KG1 (cell line): ENCODE data around the gene ATP6V0A1.
"Not testable (repeated sequence)": the region's sequence is repeated elsewhere in the genome, so short reads cannot be mapped to it uniquely, and the experiment has no call there.

Experiments used
- DNase-seq: peaks from one replicate; lab custom pipeline; 2025; lab: John Stamatoyannopoulos, UW

ATP6V0A1 gene

GRCh38 chr17:42541041-42541833 lies 82.6 kb downstream of the ATP6V0A1 start:
- DNase-seq, result no peak

GRCh38 chr17:42543190-42544079 lies 84.8 kb downstream of the ATP6V0A1 start:
- DNase-seq, result no peak

DNA sequence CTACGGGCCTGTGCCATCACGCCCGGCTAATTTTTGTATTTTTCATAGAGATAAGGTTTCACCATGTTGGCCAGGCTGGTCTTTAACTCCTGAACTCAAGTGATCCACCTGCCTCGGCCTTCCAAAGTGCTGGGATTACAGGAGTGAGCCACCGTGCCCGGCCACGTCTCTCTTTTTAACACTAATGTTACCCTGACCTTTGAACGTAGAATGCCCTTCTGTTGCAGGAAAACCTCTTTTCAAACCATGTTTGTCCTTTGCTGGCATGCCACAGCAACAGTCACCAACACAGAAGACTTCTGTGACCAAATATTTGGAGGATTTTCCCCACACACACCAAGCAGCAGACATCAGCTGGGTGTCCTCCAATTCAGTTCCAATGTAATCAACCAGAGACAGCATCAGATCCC lies 86.2 kb downstream of the ATP6V0A1 start:
- no peak for DNase-seq

GRCh38 chr17:42545755-42546505 lies 87.3 kb downstream of the ATP6V0A1 start:
- not testable (repeated sequence) for DNase-seq

DNA sequence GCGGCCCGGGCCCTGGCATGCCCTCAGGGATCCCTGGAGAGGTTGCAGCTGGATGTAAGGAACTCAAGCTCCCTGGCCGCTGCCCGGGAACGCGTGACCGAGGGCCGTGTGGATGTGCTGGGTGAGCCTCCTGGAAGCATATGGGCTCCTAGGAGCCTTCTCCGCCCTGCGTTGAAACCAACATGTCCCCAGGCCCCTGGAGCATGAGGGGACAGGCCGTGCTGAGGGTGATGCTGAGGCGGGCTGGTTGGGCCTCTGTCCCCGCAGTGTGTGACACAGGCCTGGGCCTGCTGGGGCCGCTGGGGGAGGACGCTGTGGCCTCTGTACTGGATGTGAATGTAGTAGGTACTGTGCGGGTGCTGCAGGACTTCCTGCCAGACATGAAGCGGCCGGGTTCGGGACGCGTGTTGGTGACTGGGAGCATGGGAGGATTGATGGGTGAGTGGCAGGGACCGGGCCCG lies 88.4 kb downstream of the ATP6V0A1 start:
- DNase-seq, result no peak

GRCh38 chr17:42547698-42548069 lies 89.0 kb downstream of the ATP6V0A1 start:
- no peak for DNase-seq

- DNase-seq, result no peak
Measured at GRCh38 chr17:42548070-42548837, 89.6 kb downstream of the ATP6V0A1 start.

GRCh38 chr17:42548993-42549755 lies 90.5 kb downstream of the ATP6V0A1 start:
- DNase-seq, result no peak

DNA sequence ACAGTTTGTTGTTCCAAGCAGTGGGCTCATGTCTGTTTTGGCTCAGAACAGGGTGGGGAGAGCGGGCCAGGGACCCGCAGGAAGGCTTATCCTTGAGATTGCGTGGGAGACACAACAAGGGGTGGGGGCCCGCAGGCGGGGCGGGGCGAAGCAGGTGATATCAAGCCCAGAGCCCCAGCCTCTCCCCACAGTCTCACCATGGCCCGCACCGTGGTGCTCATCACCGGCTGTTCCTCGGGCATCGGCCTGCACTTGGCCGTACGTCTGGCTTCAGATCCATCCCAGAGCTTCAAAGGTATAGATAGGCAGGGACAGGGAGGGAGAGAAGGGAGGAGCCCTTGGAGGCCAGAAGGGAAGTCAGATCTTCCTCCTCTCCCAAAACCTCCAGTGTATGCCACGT lies 94.1 kb downstream of the ATP6V0A1 start, which contains the start of gene HSD17B1:
Gene HSD17B1, plus strand, starts transcription at position 188 of the 400 bp plus-strand sequence. Its CDS starts 11 bp downstream, at position 199.
- not testable (repeated sequence) for DNase-seq

GRCh38 chr17:42553161-42553818 lies 94.6 kb downstream of the ATP6V0A1 start:
- no peak for DNase-seq

- DNase-seq, result no peak
Measured at GRCh38 chr17:42553866-42554249, 95.2 kb downstream of the ATP6V0A1 start.

DNA sequence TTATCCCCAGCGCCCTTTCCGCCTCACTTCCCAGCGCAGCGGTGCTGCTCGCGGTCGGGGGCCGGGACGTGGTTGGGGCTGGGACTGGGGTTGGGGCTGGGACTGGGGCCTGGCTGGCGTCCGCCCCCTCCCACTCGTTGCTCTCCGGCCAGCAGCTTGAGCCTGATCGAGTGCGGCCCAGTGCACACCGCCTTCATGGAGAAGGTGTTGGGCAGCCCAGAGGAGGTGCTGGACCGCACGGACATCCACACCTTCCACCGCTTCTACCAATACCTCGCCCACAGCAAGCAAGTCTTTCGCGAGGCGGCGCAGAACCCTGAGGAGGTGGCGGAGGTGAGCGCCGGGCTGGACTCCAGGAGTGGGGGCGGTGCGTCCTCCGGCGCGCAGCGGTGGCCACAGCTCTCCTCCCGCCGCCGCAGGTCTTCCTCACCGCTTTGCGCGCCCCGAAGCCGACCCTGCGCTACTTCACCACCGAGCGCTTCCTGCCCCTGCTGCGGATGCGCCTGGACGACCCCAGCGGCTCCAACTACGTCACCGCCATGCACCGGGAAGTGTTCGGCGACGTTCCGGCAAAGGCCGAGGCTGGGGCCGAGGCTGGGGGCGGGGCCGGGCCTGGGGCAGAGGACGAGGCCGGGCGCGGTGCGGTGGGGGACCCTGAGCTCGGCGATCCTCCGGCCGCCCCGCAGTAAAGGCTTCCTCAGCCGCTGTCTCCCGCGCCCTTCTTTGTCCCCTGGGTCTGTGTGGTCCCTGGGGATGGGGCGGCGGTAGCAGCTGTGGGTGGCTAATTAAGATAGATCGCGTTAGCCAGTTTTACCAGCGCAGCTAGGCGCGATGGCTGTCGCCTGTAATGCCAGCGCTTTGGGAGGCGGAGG lies 95.8 kb downstream of the ATP6V0A1 start:
- DNase-seq, result peak; percentile 72

DNA sequence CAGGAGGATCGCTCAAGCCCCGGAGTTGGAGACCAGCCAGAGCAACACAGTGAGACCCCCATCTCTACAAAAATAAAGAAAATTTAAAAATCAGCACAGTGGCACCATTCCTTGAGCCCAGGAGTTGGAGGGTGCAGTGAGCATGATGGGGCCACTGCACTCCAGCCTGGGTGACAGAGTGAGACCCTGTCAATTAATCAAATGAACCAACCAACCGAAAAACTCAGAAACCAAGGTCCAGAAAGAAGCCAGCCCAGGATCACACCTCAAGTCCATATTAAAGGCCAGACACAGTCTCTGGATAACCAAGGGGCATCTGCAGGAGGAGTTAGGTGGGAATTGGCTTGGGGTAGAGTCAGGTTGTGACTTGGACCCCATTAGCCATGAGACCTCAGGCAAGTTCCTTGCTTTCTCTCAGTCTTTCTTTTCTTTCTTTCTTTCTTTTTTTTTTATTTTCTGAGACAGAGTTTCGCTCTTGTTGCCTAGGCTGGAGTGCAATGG lies 96.5 kb downstream of the ATP6V0A1 start:
- no peak for DNase-seq

DNA sequence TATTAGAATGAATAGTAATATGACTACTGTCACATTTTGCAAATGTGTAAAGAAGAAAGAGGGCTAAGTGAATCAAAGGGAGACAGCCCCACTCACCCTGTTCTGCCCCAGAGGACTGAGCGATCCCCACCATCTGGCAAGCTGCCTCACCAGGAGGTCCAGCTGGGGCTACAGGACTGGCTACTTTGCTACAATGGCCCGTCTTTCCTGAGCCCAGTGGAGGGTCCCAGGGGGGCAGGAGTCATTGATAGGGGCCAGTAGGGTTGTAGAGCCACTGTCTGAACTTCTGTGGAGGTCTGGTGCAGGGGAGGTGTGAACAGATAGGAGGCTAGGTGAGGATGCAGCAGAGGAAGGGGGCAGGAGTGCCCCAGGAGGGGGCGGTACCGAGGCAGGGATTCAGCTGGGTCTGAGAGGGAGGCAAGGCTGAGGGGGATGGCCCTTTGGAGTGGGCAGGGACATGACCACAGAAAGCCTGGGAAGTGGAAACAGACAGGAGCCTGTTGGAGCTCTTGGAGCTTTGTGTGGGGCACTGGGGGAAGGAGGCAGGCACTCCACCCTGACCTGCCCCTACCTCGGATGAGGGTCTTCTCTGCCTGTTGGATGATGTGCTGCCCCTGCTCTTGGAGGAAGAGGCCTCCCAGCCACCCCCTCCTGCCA lies 97.4 kb downstream of the ATP6V0A1 start:
- DNase-seq, result not testable (repeated sequence)

- DNase-seq, result no peak
Measured at GRCh38 chr17:42559075-42559474, 100.4 kb downstream of the ATP6V0A1 start.

GRCh38 chr17:42560246-42560645 lies 101.6 kb downstream of the ATP6V0A1 start:
- DNase-seq, result no peak

- DNase-seq, result peak; percentile 90
Measured at GRCh38 chr17:42561897-42562387, 103.3 kb downstream of the ATP6V0A1 start, which contains the start of gene COASY. TSS of gene COASY (plus strand) at chr17:42562148. CDS start at chr17:42562623, 475 bp downstream.
